ENCODE measurements around the gene FBXL12.

The FBXL12 gene

DNA sequence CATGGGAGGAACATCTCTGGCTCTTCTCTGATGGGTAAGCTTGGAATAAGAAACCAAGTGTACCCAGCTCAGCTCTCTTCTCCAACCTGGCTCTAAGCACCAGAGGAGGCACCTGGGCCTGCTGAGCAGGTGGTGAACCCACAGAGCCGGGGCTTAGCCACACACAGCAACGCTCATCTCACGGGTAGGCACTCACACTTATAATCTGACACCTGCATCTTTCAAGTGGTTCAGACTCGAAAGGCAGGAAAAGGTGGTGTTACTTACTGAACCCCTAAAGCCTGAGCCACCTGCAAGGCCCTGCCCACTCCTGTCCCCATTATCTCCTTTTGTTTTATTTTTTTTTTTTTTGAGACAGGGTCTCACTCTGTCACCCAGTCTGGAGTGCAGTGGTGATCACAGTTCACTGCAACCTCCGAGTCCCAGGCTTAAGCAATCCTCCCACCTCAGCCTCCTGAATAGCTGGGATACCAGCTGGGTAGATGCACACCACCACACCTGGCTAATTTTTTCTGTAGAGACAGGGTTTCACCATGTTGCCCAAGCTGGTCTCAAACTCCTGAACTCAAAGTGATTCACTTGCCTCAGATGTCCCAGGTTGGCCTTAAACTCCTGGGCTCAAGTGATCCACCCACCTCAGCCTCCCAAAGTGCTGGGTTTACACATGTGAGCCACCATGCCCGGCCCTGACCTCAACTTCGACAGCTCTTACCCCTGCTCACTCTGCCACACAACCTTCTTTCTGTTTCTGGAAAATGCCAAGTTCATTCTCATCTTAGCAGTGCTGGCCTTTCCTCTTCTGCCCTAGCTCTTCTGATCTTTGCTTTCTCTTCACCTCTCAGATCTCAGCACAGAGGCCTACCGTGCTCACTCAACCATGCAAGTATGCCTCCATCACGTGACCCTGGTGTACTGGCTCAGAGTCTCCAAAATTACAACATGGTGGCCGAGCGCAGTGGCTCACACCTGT, 9.7 kb downstream of the FBXL12 start:
- TF ChIP-seq, protein P1, sequence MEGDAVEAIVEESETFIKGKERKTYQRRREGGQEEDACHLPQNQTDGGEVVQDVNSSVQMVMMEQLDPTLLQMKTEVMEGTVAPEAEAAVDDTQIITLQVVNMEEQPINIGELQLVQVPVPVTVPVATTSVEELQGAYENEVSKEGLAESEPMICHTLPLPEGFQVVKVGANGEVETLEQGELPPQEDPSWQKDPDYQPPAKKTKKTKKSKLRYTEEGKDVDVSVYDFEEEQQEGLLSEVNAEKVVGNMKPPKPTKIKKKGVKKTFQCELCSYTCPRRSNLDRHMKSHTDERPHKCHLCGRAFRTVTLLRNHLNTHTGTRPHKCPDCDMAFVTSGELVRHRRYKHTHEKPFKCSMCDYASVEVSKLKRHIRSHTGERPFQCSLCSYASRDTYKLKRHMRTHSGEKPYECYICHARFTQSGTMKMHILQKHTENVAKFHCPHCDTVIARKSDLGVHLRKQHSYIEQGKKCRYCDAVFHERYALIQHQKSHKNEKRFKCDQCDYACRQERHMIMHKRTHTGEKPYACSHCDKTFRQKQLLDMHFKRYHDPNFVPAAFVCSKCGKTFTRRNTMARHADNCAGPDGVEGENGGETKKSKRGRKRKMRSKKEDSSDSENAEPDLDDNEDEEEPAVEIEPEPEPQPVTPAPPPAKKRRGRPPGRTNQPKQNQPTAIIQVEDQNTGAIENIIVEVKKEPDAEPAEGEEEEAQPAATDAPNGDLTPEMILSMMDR (IDR thresholded peaks at IDR 0.05; ENCODE audit: extremely low read depth, insufficient read depth, missing control alignments) = no peak
- in situ Hi-C loops (cut with MboI; ENCODE audit: low pct_unique_long_range_greater_than_20kb, low sequenced_read_pairs, unreplicated experiment) = no loop called here
- no peak for DNase-seq (ENCODE audit: low spot score)

DNA sequence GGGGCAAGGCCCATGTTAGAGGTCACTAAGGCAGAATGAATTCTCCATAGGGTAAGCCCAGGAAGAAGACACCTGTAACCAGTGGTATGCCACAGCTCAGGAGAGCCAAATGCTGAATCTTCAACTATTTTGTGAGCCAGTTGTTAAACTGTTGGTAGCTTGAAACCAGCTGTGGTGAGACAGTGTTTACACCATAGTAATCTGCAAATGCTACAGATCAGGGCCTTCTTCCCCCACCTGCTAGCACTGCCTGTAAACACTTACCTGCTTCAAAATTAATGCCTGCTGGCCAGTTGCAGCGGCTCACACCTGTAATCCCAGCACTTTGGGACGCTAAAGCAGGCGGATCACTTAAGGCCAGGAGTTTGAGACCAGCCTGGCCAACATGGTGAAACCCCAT, 12.1 kb downstream of the FBXL12 start:
- TF ChIP-seq, protein P1 (IDR thresholded peaks at IDR 0.05; ENCODE audit: extremely low read depth, insufficient read depth, missing control alignments) = no peak
- DNase-seq (ENCODE audit: low spot score) = no peak
- in situ Hi-C loops (cut with MboI; ENCODE audit: low pct_unique_long_range_greater_than_20kb, low sequenced_read_pairs, unreplicated experiment) = no loop called here

DNA sequence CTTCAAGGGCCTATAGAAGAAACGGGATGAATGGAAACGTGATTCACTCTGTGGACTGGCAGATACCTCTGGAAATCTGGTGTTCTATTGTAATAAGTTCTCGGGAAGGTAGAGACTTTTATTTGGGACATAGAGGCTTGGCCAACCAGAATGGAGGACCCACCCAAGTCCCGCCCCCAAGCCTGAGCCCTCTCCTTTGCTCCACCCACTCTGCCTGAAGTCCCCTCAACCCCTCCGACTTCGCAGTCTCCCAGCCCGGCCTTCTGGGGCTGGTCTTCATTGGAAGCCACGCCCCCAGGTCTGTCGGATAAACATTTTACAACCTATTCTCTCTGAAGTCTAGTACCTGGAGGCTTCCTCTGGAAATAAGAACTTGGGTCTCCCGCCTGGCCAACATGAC, 16.9 kb downstream of the FBXL12 start:
- no peak for DNase-seq (ENCODE audit: low spot score)
- TF ChIP-seq, protein P1 (IDR thresholded peaks at IDR 0.05; ENCODE audit: extremely low read depth, insufficient read depth, missing control alignments) = no peak
- in situ Hi-C loops (cut with MboI; ENCODE audit: low pct_unique_long_range_greater_than_20kb, low sequenced_read_pairs, unreplicated experiment) = no loop called here

- in situ Hi-C loops (cut with MboI; ENCODE audit: low pct_unique_long_range_greater_than_20kb, low sequenced_read_pairs, unreplicated experiment) = loop anchor here (10.0 to 25.0 kb wide), 3 partner anchors 174 to 662 kb away; partner anchors contain the start of genes OR7G3, ZNF317, ZNF559 and ZNF561
- TF ChIP-seq, protein P1 (IDR thresholded peaks at IDR 0.05; ENCODE audit: extremely low read depth, insufficient read depth, missing control alignments) = no peak
- no peak for DNase-seq (ENCODE audit: low spot score)
Measured at GRCh38 chr19:9799162-9799561, 19.7 kb downstream of the FBXL12 start.

- in situ Hi-C loops (cut with MboI; ENCODE audit: low pct_unique_long_range_greater_than_20kb, low sequenced_read_pairs, unreplicated experiment) = loop anchor here (10.0 to 25.0 kb wide), 3 partner anchors 173 to 661 kb away; partner anchors contain the start of genes OR7G3, ZNF317, ZNF559 and ZNF561
- TF ChIP-seq, protein P1 (IDR thresholded peaks at IDR 0.05; ENCODE audit: extremely low read depth, insufficient read depth, missing control alignments) = no peak
- DNase-seq (ENCODE audit: low spot score) = no peak
Measured at GRCh38 chr19:9797871-9798270, 21.0 kb downstream of the FBXL12 start.

DNA sequence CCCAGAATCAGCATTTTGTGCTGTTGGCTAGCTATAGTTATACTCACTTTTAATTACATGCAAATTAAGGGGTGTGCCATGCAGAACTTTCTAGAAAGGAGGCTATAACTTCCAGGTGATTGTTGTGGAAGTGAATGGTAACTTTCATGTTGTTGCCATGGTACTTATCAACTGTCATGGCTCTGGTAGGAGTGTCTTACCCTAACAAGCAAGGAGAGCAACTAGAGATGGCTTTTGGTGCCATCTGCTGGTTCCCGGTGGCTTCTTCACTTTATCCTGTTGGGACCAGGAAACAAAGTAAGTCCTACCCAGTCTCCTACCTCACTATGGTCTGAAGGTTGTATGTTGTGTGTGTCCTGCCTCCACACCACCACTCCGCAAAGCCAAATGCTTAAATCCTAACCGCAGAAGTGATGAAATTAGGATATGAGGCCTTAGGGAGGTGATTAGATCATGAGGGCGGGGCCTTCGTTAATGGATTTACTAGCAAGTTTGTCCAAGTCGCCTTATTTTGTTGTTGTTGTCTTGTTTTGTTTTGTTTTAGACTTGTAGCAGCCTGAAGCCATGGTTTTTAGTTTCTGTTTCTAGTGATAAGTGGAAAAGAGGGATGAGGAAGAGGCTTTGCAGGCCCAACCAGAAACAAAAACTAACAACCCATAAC, 22.6 kb downstream of the FBXL12 start:
- in situ Hi-C loops (cut with MboI; ENCODE audit: low pct_unique_long_range_greater_than_20kb, low sequenced_read_pairs, unreplicated experiment) = loop anchor here (10.0 to 25.0 kb wide), 3 partner anchors 171 to 659 kb away; partner anchors contain the start of genes OR7G3, ZNF317, ZNF559 and ZNF561
- DNase-seq (ENCODE audit: low spot score) = peak; percentile 75
- TF ChIP-seq, protein P1 (IDR thresholded peaks at IDR 0.05; ENCODE audit: extremely low read depth, insufficient read depth, missing control alignments) = peak; percentile 79
